NB4 (cell line): ENCODE results near the gene SLX9.
"Not testable (repeated sequence)": the region's sequence is repeated elsewhere in the genome, so short reads cannot be mapped to it uniquely, and the experiment has no call there.

Source experiments
- DNase-seq: peaks from one replicate; pipeline ENCODE4 v3.0.0; 2010; ENCODE audit warnings: low read depth
- H3K4me3 ChIP-seq: one replicate; pipeline ENCODE4 v1.5.1; 2011; ENCODE audit warnings: mild to moderate bottlenecking, low read depth, low read length, moderate library complexity
- MYC ChIP-seq: IDR thresholded peaks from 2 replicates; pipeline ENCODE4 v1.6.1; 2011; ENCODE audit warnings: low read depth, low read length
- POLR2A ChIP-seq: IDR thresholded peaks from 2 replicates; pipeline ENCODE4 v1.6.1; 2011; ENCODE audit warnings: mild to moderate bottlenecking; ENCODE audit not compliant: insufficient read length; ENCODE audit errors: extremely low read depth
- TF ChIP-seq, protein P1 (sequence below): IDR thresholded peaks from one replicate; pipeline ENCODE4 v1.5.1; 2012; ENCODE audit warnings: low read depth, low read length
- TF ChIP-seq, protein P2 (sequence below): IDR thresholded peaks from 2 replicates; pipeline ENCODE4 v1.6.1; 2011; ENCODE audit warnings: low read depth, low read length

The SLX9 gene

DNA sequence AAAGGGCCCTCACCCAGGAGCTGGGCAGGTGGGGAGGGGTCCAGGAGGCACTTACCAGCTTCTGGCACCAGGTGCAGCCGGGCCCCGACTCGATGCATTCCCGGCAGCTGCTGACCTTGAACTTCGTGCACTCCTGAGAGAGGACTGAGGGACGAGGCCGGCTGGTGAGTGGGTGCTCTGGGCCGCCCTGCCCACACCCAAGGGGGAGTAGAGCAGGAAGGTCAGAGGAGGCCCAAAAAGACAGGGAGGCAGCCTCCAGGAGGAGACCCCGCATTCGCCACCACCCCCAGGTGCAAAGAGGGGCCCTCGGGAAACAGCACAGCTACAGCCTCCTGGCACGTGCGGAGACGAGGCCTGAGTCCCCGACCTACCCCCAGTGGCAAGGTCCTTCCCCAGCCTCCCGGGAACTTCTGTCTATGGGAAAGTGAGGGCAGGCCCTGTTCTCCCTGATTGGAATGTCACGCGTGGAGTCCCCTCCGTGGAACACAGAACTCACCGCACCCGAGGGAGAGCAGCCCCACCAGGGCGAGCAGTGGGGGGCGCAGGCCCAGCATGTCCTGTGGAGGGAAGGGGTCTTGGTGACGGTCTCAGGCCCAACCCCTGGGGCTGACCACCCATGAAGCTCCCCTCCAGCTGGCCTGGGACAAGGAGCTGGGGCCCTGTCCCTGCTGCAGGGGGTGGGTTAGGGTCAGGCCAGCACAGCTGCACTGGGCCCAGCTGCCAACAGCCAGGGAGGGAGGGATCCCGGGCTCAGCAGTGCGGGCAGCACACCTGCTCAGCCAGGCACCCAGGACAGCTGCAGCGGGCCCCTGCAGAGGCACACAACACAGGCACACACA is 29.4 kb upstream of the SLX9 start:
- TF ChIP-seq, protein P1, sequence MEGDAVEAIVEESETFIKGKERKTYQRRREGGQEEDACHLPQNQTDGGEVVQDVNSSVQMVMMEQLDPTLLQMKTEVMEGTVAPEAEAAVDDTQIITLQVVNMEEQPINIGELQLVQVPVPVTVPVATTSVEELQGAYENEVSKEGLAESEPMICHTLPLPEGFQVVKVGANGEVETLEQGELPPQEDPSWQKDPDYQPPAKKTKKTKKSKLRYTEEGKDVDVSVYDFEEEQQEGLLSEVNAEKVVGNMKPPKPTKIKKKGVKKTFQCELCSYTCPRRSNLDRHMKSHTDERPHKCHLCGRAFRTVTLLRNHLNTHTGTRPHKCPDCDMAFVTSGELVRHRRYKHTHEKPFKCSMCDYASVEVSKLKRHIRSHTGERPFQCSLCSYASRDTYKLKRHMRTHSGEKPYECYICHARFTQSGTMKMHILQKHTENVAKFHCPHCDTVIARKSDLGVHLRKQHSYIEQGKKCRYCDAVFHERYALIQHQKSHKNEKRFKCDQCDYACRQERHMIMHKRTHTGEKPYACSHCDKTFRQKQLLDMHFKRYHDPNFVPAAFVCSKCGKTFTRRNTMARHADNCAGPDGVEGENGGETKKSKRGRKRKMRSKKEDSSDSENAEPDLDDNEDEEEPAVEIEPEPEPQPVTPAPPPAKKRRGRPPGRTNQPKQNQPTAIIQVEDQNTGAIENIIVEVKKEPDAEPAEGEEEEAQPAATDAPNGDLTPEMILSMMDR: no peak
- TF ChIP-seq, protein P2, sequence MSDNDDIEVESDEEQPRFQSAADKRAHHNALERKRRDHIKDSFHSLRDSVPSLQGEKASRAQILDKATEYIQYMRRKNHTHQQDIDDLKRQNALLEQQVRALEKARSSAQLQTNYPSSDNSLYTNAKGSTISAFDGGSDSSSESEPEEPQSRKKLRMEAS: no peak
- TF ChIP-seq POLR2A: no peak
- TF ChIP-seq MYC: no peak
- H3K4me3 ChIP-seq: no peak overlapping the region
- no peak for DNase-seq

GRCh38 chr21:44911068-44911383 is 28.8 kb upstream of the SLX9 start:
- TF ChIP-seq MYC (no peak), POLR2A (no peak)
- TF ChIP-seq, protein P1: no peak
- TF ChIP-seq, protein P2: no peak
- no peak overlapping the region for H3K4me3 ChIP-seq
- no peak for DNase-seq

DNA sequence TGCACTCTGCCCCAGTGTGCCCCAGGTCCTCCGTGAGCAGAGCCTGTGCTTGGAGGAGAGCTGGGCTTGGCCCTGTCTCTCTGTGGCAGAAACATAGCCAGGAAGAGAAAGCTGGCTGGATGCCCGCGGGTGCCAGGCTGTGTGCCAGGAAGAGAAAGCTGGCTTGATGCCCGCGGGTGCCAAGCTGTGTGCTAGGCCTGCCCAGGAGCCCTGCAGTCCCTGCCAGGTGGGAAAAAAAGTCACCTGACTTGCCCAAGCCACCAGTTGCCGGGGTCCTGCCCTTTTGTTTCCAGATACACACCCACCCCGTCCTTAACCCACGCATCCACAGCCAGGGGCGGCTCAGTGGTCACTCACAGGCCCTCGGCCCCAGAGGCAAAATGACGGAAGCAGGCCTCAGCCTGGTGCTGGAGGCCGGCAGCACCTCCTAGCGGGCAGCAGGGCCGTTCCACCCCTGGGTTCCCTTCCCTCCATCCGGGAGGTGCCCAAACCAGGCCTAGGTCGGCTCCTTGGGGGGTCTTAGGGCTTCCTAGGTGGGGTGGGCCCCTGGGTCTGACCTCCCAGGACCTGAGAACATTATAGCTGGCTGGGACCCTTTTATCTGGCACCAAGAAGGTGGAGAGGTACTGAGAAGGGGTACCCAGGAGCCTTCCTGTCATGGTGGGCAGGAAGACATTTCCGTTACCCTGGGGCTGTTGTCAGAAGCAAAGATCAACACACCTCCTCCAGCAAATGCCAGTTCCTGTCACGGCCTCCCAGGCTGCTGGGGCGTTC is 28.3 kb upstream of the SLX9 start:
- TF ChIP-seq, protein P2: no peak
- TF ChIP-seq POLR2A: no peak
- no peak for TF ChIP-seq MYC
- TF ChIP-seq, protein P1: no peak
- DNase-seq: no peak
- no peak overlapping the region for H3K4me3 ChIP-seq

- DNase-seq: no peak
- TF ChIP-seq MYC: no peak
- TF ChIP-seq, protein P2: no peak
- no peak for TF ChIP-seq POLR2A
- TF ChIP-seq, protein P1: no peak
- no peak overlapping the region for H3K4me3 ChIP-seq
These were observed 27.7 kb upstream of the SLX9 start for GRCh38 chr21:44912158-44912473.

DNA sequence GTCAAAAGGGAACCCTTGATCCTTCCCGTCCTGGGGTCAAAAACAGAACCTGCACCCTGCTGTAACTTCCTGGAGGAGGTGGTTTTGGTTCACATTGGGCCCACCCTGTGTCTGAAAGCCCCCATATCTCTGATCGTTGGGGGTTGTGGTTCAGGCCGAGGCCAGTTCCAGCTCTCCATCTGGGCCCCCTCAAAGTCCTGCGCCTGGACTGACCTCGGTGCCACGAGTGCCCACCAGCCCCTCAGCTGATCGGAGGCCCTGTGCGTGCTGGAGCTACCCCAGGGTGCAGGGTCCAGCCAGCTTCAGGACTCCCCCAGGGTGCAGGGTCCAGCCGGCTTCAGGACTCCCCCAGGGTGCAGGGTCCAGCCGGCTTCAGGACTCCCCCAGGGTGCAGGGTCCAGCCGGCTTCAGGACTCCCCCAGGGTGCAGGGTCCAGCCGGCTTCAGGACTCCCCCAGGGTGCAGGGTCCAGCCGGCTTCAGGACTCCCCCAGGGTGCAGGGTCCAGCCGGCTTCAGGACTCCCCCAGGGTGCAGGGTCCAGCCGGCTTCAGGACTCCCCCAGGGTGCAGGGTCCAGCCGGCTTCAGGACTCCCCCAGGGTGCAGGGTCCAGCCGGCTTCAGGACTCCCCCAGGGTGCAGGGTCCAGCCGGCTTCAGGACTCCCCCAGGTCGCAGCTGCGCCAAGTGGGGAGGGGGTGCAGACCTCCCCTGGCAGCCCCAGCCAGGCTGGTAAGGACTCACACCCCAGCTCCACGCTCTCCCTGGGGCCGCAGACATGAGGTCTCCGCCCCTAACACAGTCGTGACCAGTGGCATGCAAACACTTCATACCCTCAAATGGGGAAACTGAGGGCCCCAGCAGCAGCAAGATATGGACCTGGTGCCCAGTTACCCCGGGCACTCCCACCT is 27.1 kb upstream of the SLX9 start:
- not testable (repeated sequence) for DNase-seq, H3K4me3 ChIP-seq

DNA sequence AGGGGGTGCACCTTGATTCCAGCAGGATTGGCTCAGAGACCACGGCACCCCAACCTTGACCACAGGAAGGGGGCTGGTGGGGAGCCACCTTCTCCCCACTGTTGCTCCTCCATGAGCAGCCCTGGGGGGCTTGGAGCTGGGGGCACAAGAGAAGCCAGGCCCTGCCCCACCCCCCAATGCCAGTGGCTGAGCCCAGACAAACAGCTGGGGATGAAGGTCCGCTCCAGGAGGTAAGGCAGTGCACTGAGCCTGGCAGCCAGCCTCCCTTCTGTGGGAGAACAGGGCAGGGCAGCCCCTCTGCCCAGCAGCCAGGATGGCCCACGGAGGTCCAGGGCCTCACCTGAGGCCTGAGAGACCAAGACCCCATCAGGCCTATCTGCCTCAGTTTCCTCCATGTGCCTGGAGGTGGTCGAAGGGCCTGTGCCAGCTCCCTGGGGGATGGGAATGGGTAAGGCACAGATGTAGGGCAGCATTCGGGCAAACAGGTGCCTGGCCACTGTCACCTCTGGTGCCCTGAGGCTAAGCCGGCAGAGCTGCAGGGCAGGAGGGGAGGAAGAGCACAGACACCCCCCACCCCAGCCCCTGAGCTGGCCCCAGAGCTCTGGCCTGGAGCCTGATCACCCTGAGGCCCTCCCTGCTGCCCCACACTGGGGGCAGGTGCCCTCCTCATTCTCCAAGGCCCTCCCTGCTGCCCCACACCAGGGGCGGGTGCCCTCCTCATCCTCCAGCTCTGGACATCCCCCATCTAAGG is 26.2 kb upstream of the SLX9 start:
- no peak for DNase-seq
- H3K4me3 ChIP-seq: no peak overlapping the region
- TF ChIP-seq MYC: no peak
- TF ChIP-seq, protein P2: no peak
- no peak for TF ChIP-seq POLR2A
- TF ChIP-seq, protein P1: no peak
